Loucy (cell line): ENCODE data around the gene STK32C.

ENCODE experiments used
- EZH2phosphoT487 ChIP-seq: fragments of 200-600 bp; IDR thresholded peaks from 2 replicates; pipeline ENCODE4 v1.6.1; 2018; ENCODE audit warnings: antibody characterized with exemption, mild to moderate bottlenecking, moderate library complexity, borderline replicate concordance
- TF ChIP-seq, protein P1 (sequence below): fragments of 200-600 bp; sonication (generic); conservative IDR thresholded peaks from 2 replicates; pipeline ENCODE4 v1.5.1; 2014; ENCODE audit warnings: mild to moderate bottlenecking, antibody characterized with exemption, low read length

DNA sequence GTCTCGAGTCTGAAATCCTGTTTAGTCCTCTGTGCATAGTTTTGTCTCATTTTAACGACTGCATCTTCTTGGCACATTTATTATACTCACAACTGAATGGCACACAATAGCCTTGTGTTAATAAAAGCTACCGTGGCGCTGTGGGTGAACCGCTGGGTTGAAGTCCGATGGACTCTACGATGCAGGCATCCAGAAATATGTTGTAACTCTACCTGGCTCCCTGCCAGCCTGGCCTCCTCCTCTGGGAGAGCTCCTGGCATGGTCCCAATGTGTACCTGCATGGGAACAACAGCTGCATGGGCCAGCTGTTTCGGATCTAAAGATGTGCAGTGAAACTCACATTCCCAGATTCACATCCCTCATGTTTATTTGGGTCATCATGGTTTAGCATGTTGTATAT lies 124.7 kb downstream of the STK32C start:
- no peak for TF ChIP-seq EZH2phosphoT487
- TF ChIP-seq, protein P1, sequence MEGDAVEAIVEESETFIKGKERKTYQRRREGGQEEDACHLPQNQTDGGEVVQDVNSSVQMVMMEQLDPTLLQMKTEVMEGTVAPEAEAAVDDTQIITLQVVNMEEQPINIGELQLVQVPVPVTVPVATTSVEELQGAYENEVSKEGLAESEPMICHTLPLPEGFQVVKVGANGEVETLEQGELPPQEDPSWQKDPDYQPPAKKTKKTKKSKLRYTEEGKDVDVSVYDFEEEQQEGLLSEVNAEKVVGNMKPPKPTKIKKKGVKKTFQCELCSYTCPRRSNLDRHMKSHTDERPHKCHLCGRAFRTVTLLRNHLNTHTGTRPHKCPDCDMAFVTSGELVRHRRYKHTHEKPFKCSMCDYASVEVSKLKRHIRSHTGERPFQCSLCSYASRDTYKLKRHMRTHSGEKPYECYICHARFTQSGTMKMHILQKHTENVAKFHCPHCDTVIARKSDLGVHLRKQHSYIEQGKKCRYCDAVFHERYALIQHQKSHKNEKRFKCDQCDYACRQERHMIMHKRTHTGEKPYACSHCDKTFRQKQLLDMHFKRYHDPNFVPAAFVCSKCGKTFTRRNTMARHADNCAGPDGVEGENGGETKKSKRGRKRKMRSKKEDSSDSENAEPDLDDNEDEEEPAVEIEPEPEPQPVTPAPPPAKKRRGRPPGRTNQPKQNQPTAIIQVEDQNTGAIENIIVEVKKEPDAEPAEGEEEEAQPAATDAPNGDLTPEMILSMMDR = no peak
